ENCODE data around the gene PRKCQ.

Gene PRKCQ

GRCh38 chr10:6543431-6544005, 36.6 kb downstream of the PRKCQ start:
- no peak for TF ChIP-seq CTCF (IDR thresholded peaks at IDR 0.05)

GRCh38 chr10:6542999-6543430, 37.1 kb downstream of the PRKCQ start:
- TF ChIP-seq CTCF (IDR thresholded peaks at IDR 0.05): no peak

- no peak for TF ChIP-seq CTCF (IDR thresholded peaks at IDR 0.05)
Observed at GRCh38 chr10:6539833-6540232, 40.2 kb downstream of the PRKCQ start.

GRCh38 chr10:6537770-6538169, 42.3 kb downstream of the PRKCQ start:
- no peak for TF ChIP-seq CTCF (IDR thresholded peaks at IDR 0.05)

- no peak for TF ChIP-seq CTCF (IDR thresholded peaks at IDR 0.05)
Observed at GRCh38 chr10:6536102-6536501, 44.0 kb downstream of the PRKCQ start.

- no peak for TF ChIP-seq CTCF (IDR thresholded peaks at IDR 0.05)
Observed at GRCh38 chr10:6535156-6535764, 44.8 kb downstream of the PRKCQ start.

GRCh38 chr10:6532321-6532720, 47.8 kb downstream of the PRKCQ start:
- TF ChIP-seq CTCF (IDR thresholded peaks at IDR 0.05): no peak

GRCh38 chr10:6530966-6531365, 49.1 kb downstream of the PRKCQ start:
- TF ChIP-seq CTCF (IDR thresholded peaks at IDR 0.05): no peak
